Fibroblast of skin of left quadriceps (primary cell): ENCODE data around the gene NOS3.

ENCODE experiments used
- DNase-seq, 2 experiments: peaks; one replicate each; pipeline ENCODE4 v3.0.0-alpha.2; 2013; ENCODE audit warnings: low read depth in 2 of 2

The NOS3 gene

GRCh38 chr7:150979713-150980390 is 11.0 kb upstream of the NOS3 start:
- no peak for DNase-seq

DNA sequence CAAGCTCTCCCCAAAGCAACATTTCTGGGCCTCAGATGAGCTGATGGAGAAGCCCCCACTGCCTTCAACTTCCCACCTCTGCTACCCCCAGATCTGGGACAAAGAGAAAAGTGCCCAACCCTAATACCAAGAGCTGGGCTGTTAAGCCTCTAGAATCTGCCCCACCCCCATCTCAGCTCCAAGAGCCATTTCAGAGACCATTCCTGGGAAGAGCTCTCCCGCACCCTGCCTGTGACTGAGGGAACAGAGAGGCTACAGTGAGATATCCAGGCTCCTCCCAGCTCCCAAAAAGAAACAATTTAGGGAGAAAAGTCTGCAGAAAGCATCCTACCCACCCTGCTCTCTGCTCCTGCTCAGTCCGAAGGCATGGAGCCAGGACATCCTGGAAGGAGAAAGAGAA is 10.2 kb upstream of the NOS3 start:
- DNase-seq = no peak

- no peak for DNase-seq
These were observed 9.2 kb upstream of the NOS3 start for GRCh38 chr7:150981644-150982043.

DNA sequence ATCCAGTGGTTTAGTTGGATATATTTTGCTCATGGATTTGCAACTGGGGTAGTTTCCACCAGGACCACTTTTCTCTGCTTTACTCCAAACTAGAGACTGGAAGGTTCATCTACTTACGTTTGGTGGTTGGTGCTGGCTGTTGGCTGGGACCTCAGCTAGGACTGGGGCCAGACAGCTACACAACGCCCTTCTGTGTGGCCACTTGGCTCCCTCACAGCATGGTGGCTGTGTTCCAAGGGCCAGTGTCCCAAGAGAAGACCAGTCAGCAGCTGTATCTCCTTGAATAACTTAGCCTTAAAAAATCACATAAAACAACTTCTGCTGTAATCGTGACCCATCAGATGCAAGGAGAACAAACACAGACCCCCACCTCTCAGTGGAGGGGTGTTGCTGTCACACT is 8.5 kb upstream of the NOS3 start:
- DNase-seq = no peak

DNA sequence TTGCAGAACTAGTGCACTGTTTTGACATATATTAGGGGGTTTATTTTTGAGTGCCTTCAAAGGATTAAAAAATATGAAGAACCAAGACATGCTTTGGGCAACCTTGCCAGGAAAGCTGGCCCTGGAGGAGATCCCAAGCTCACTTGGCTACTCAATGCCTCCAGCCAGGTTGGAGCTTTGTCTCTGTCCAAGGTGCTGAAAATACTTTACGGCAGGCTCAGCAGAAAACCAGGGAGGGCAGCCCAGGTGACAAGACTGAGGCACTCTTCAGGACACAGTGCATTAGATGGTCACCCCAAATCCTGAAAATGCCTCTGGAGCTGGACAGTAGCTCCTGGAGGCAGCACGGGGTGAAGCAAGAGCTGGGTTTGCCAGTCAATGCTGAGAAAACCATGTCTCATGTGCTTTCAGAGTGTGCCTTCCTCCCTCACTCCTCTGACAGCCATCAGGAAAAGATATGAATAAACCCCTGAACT is 6.9 kb upstream of the NOS3 start:
- no peak for DNase-seq

DNA sequence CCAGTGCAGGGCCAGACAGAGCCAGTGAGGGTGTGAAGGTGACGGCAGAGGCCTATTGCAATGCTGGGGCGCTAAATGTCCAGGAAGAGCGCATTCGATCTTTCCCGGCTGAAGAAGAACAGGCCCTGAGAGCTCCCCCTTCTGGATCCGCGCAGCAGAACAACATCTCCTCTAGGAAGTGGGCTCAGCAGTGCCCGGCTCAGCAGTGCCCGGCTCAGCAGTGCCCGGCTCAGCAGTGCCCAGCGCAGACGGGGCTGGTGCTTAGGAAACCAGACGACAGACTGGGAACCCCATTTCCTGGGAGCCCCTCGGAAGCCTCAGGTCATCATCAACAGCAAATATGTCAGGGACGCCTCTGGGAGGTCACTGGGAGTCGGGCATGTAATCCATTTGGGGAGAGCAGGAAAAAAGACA is 4.7 kb upstream of the NOS3 start:
- no peak for DNase-seq

DNA sequence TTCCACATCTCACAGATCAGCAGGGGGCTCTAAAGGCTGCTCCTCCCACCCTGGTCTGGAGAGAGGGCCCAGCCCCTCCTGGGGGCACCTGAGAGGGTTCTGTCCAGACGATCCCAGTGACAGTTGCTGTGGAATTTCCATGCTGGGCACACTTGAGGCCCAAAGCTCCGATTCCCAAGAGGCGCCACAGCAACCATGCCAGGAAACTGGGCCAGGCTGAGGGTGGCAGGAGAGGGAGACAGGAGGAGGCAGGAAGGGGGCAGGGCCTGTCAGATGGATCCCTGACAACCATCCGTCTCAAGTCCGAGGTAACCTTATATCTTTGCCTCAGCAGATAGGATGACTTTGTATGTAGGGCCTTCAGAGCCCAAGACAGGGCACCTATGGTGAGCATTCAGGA is 4.3 kb upstream of the NOS3 start:
- no peak for DNase-seq

DNA sequence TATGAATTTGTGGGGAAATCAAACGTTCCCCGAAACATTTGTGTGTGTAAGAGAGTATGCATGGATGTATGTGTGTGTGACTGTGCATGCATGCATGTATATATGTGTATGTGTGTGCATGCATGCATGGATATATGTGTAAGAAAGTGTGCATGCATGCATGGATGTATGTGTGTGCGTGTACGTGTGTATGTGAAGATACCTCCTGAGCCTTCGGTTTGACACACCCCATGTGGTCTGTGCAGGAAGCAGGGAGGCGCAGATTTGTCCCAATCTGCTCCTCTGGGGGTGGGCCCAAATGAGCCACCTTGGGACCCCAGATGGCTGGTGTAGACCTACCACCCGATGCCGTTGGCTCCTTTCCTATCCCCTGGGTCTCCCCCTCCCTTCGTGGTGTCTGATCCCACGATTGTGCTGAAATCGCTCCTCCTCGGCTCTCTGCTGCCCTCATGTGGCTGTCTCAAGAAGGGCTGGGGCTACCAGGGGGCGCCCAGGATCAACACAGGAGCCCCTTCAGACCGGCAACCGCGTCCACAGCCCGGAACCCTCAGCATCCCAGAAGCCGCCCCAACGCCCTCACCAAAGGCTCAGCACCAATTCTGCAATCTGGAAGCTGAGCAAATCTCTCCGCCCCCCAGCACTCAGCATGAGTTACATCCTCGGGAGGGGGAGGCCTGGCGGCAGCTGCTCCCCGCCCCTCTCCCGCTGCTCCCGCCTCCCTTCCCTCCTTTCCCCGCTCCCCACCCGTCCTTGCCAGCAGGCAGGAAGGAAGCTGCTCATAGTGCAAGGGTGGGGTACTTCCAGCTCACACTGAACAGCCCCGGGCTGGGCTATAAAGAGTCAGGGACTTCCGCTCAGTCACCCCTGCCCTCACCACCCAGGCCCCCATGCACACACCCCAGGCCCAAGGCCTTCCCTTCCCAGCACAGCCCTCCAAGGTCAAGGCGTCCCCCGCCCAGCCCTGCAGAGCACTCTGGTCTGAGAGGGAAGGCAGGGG is 2.3 kb upstream of the NOS3 start:
- no peak for DNase-seq

- DNase-seq = no peak
These were observed 1.4 kb upstream of the NOS3 start for GRCh38 chr7:150989456-150989855.

- no peak for DNase-seq
These were observed 1.3 kb downstream of the NOS3 start for GRCh38 chr7:150992051-150992640.

- no peak for DNase-seq
These were observed 2.1 kb downstream of the NOS3 start for GRCh38 chr7:150992833-150993302.

DNA sequence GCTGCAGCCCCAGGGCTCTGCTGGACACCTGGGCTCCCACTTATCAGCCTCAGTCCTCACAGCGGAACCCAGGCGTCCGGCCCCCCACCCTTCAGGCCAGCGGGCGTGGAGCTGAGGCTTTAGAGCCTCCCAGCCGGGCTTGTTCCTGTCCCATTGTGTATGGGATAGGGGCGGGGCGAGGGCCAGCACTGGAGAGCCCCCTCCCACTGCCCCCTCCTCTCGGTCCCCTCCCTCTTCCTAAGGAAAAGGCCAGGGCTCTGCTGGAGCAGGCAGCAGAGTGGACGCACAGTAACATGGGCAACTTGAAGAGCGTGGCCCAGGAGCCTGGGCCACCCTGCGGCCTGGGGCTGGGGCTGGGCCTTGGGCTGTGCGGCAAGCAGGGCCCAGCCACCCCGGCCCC is 2.7 kb downstream of the NOS3 start:
- no peak for DNase-seq

DNA sequence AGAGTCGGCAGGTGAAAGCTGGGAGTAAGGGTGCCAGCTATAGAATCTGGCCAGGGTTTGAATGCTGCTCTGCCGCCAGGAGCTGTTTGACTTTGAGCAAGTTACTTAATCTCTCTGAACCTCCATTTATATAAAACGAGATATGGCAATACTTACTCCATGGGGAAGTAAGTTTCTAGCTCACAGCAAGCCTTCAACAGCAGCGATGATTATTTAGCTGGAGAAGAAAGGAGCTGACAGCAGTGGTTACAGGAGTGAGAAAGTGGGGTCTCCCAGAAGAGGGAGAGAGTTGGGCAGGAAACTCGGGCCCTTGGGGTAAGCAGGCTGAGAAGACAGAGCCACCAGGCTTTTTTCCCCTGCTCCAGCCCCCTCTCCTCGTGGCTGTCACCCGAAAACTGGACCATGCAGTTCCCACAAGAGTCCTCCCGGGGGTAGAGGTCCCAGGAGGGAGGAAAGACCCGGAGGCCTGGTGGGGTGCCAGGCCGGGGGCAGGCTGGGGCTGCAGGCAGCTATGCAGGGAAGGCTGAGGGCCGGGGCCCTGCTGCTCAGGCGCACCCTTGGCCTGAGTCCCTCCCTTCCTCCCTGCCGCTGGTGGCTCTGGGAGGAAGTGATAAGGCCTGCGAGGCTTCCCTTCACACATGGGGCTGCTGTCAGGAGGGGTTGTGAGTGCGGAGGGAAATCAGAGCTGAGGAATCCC is 3.5 kb downstream of the NOS3 start:
- no peak for DNase-seq

- DNase-seq = no peak
These were observed 4.2 kb downstream of the NOS3 start for GRCh38 chr7:150994838-150995510.

- DNase-seq = no peak
These were observed 5.7 kb downstream of the NOS3 start for GRCh38 chr7:150996376-150997074.

GRCh38 chr7:150997075-150997511 is 6.3 kb downstream of the NOS3 start:
- DNase-seq = no peak

- no peak for DNase-seq
These were observed 7.0 kb downstream of the NOS3 start for GRCh38 chr7:150997817-150998216.

DNA sequence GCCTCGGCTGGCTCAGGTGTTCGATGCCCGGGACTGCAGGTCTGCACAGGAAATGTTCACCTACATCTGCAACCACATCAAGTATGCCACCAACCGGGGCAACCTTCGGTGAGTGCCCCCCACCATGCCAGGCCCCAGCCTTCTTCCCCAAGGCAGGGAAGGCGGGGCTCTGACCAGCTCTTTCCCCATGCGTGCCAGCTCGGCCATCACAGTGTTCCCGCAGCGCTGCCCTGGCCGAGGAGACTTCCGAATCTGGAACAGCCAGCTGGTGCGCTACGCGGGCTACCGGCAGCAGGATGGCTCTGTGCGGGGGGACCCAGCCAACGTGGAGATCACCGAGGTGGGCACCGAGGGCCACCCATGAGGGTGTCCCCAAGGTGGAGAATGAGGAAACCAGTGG is 7.5 kb downstream of the NOS3 start:
- no peak for DNase-seq

GRCh38 chr7:150999001-150999400 is 8.2 kb downstream of the NOS3 start:
- DNase-seq = no peak

- no peak for DNase-seq
These were observed 8.8 kb downstream of the NOS3 start for GRCh38 chr7:150999497-151000230.
